ENCODE measurements around the gene NTRK1.

The NTRK1 gene

GRCh38 chr1:156860628-156861423 lies at the start of gene NTRK1:
Gene NTRK1, plus strand, starts transcription at chr1:156860865. Its CDS starts 70 bp downstream, at chr1:156860935.
- DNase-seq, result peak; percentile 84 to 86

DNA sequence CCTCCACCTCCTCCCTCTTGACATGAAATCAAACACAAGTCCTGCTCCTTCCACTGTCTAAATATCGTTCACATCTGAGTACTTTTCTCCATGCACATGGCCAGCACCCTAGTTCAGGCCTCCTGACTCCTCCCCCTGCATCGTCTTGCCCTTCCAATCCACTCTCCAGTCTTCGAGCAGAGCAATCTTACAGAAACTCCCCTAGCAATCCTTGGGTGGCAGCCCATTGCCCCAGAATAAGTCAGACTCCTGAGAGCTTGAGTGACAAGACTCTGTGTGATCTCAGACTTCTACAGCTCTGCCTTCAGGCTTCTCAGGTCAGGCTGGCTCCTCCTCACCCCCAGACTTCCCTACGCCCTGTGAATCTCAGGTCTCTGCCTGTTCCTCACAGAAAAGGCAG lies 49.5 kb upstream of the NTRK1 start:
- no peak for DNase-seq

DNA sequence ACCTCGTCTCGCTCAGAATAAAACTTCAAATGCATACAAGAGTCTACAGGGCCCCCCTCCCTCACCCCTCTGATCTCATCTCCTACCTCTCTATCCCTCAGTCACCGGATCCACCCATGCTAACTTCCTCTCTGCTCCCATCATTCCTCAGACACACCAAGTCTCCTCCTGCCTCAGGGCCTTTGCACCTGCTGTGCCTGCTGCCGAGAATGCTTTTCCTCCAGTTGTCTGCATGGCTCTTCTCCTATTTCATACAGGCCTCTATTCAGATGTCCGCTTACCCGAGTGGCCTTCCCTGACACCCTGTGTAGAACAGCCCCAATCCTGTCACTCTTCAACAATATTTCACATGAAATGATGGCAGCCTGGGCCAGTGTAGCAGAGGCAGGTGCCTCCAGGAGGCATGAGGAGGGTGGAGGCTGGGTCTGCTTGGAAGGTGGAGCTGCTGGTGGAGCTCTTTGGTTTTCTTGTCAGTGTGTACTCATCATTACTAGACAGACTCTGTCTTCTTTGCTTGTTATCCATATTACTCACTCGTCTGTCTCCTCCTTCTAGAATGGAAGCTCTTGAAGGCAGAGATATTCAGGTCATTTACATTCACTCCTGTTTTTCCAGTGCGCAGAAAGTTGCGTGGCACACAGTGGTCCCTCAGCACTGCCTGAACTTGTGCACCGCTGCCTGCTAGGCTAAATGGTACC lies 48.2 kb upstream of the NTRK1 start:
- DNase-seq, result no peak

- no peak for DNase-seq
Measured at GRCh38 chr1:156813298-156813697, 47.4 kb upstream of the NTRK1 start.

DNA sequence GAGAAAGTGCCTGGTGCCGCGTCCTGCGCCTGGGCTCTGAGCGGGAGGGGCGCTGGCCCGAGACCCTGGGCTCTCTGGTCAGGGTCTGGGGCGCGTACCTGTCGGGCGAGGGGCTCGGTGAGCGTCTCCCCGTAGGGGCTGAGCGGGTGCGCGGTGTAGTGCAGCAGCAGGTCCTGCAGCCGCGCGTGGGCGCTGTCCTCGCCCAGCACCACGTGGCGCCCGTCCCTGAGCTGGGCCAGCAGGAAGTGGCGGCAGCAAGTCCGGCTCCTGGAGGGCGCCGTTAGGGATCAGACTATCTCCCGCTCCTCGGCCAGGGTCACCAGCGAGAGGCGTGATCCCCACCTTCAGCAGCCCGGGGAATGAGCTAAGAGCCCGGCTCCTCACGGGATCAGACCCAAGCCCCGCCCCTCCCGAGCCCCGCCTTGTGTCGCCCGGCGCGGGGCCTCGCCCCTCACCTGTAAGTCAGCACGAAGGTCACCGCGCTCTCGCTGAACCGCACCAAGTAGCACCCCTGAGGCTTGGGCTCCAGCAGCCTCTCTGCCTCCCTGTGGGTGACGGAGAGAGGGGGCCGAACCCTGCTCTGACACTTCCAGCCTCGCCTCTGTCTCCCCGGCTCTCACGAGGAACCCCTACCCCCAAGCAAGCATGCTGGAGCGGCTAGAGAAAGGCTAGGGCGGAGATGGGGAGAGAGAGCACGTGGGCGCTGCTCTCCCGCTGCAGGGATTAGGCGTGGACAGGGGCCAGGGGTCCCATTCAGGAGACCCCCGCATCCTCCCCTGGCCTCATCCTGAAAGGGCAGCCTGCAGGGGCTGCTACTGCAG lies 46.7 kb upstream of the NTRK1 start:
- peak; percentile 11 to 35 for DNase-seq

- DNase-seq, result no peak
Measured at GRCh38 chr1:156814571-156815260, 45.9 kb upstream of the NTRK1 start.

DNA sequence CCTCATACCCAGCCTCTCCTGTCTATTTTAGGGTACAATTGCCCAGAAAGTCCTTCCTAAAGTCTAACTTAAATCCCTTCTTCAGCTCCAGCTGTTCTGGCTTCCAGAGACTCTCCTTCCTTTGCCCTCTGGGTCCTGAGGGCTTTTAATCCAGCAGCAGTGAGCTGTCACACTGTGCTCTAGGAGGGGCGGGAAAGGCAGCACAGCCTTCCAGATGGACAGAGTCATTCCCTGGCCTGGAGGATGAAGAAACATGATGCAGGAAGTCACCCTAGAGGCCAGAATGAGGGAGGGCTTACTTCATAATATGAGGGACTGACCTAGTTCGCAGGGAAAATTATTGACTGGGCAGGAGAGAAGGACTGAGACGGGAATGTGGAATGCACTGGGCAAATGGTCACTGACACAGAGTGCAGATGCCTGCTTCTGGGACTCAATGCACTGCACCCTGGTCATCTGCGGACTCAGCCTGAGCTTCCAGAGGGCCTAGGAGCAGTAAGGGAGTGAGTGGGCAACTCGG lies 45.3 kb upstream of the NTRK1 start:
- peak in 1 of 2 experiments; percentile 15 for DNase-seq

DNA sequence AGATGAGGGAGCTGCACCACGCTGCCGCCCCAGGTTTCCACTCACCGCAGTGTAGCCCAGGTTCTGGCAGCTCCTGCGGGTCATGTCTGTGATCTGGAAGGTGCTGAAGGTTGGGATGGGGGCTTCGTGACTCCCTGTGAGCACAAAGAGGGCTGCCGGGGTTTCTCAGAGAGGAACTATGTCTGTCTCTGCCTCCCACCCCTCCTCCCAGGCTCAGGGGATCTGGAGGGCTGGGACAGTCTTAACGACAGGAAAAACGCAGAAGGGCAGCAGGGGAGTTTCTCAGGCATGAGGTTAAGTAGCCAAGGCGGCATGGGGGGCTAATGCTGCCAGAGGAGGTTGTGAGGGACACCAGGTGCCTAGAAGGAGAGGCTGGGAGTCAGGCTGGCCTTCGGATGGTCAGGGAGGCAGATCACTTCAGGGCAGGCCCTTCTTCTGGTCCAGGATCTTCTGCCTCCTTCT lies 44.7 kb upstream of the NTRK1 start:
- no peak for DNase-seq

DNA sequence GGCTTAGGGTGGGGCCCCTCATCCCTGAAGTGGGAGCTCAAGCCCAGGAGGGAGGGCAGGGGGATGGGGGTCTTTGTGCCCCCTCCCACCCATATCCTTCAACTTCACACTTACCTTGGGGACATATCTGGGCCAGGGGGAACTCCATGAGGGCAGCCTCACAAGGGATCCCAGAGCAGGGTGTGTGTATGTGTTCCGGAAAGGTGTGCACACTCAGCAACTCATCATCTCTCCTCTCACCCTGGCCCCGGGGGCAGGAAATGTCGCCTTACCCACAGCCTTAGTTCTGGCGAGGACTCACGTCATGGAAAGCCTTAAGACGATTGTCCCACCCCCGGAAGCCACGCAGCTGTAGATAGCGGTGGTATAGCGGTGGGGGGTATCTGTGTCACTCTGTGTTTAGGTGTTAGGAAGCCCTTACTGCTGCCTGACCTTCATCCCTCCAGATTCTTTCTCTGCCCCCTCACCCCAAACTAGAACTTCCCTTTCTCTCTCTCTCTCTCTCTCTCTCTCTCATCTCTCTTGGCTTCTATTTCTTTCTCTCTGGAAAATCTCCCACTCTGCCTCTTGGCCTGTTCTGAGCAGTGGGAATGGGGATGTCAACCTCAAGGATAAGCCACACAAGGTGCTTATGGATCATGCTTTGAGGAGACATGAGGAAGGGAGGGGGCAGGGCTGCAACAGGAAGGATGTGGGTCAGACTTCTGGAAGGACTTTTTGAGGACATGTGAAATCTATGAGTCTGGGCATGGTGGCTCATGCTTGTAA lies 43.9 kb upstream of the NTRK1 start, which contains the start of gene SH2D2A:
SH2D2A (minus strand) TSS at position 288 of the 768 bp plus-strand sequence; CDS start at position 148, 140 bp downstream.
- DNase-seq, result no peak

- DNase-seq, result no peak
Measured at GRCh38 chr1:156821801-156822200, 38.9 kb upstream of the NTRK1 start.

- no peak for DNase-seq
Measured at GRCh38 chr1:156822680-156823079, 38.0 kb upstream of the NTRK1 start.

GRCh38 chr1:156823210-156823790 lies 37.4 kb upstream of the NTRK1 start:
- no peak for DNase-seq

- no peak for DNase-seq
Measured at GRCh38 chr1:156826630-156827029, 34.0 kb upstream of the NTRK1 start.

- DNase-seq, result no peak
Measured at GRCh38 chr1:156828400-156829124, 32.1 kb upstream of the NTRK1 start.

DNA sequence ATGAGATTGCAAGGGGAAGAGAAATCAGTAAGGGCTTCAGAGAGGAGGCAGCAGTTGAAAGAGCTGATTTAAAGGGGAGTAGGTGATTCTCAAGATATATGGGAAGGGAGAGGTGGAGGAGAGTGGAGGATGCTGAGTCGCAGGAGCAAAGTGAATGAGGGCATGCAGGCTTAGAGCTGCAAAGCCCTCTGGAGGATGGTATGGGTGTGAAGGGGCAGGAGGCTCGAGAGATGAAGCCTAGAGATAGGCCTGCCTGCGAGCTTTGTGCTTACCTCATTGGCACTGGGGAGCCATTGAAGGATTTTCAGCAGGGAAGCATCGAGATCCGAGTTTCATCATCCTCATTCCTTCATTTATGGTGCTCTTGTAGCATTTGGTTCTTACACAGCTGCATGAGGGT lies 28.2 kb upstream of the NTRK1 start:
- DNase-seq, result no peak

DNA sequence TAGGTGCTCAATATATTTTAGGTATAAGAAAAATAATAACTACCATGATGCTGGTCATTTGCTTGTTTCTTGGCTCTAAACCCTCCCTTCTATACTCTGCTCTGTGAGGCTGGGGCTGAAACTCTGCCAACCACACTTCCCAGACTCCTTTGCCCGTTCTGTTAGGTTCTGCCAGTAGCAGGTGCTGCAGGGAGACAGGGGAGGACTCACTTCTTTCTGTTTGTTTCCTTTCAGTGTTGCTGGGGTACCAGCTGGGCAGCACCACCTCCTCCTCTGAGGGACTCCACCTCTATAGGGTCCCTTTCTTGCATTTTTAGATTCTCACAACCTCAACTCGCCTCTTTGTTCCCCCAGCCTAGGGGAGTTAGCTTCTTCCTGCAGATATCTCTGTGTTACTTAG lies 27.1 kb upstream of the NTRK1 start:
- peak; percentile 43 to 58 for DNase-seq

- DNase-seq, result no peak
Measured at GRCh38 chr1:156834322-156834721, 26.3 kb upstream of the NTRK1 start.

DNA sequence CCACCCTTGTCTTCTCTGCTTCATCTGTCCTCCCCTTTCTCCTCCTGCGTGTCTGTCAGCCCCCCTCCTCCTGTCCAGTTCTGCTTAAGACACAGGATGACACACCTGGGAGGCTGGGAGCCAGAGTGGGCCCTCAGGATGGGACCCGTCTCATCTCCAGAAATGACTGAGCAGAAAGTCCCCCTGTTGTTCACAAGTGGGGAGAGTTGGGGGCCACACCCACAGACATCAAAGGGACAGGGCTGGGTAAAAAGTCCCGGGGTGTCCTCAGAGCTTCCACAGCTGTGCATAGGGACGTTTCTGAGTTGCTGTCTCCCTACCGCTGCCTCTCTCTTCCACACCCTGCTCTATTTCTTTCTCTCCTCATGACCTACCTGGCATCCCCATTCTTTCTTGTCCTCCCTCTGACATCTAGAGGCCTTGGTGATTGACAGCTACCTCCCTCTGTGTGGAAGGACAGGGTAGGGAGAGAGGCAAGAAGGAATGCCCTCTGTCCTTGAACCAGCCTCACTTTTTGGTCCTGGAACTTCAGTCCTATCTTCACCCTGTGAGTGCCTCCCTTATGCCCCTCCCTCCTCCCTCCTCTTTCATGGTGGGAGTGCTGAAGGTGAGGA lies 24.5 kb upstream of the NTRK1 start:
- DNase-seq, result no peak

DNA sequence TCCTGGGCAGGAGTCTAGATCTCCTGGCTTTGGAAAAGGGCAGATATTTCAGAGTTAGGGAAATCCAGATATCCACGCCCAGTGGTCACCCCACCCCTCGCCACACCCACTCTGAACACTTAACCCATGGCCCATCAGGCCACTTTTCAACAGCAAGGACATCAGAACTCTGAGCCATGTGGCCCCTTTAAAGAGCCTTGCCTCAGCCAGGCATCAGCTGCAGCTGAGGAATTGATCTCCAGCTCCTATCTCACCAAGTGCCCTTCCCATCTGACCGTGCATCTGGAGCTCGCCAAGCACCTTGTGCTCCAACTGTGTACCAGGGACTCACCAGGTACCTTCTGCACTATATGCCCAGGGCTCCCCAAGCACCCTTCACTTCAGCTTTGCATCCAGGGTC lies 23.8 kb upstream of the NTRK1 start:
- DNase-seq, result no peak

GRCh38 chr1:156838972-156839371 lies 21.7 kb upstream of the NTRK1 start:
- DNase-seq, result peak in 1 of 2 experiments; percentile 37

Data from SHP77 (cell line).